Measurements from ENCODE around the gene PODN.

Gene PODN

DNA sequence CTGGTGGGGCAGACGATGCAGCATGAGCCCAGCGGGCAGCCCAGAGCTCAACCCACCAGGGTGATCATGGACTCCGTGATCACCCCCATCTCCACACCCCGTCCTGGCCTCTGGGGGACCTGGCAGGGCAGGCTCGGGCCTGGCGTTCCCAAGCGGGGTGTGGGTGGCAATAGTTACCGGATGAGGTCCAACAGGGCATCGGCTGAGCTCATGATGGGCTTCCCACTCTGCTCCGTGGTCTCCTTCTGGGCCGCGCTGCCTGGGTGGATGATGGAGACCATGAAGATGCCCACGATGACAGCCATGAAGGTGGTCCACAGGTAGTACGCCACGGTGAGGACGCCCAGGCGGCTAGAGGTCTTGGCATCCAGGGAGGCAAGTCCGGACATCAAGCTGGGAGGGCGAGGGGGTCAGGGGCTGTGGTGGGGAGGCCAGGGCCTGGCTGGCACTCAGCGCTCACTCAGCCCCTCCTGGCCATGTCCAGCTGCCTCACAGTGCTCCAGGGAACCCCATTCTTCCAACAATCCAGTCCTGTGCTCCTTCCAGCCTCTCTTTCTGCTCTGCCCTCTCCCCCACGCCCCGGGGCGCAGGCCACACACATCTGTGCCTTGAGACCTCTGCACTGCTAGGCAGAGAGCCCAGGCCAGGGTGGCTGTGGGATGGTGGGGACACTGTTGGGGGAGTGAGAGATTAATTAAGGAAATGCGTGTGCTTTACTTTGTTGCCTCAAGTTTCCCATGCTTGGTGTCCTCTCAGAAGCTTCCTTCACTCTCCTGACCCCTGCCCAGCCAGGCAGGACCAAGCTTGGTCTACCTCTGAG, 52.8 kb downstream of the PODN start:
- no peak overlapping the region for H2BK5ac ChIP-seq (ENCODE audit: low read length)
- no peak overlapping the region for H4K5ac ChIP-seq (ENCODE audit: low read length)
- peak overlapping the region; percentile 51 for H3K56ac ChIP-seq (ENCODE audit: low read length)
- WGBS (ENCODE audit: extremely low coverage, insufficient coverage, low lambda C conversion rate): no CpG with 5 or more reads among the region's 24 CpGs
- H3K4ac ChIP-seq (ENCODE audit: low read depth, low read length): no peak overlapping the region
- no peak for DNase-seq
- H3K4me3 ChIP-seq (ENCODE audit: low read length): no peak overlapping the region
- no peak overlapping the region for H3K27ac ChIP-seq (ENCODE audit: low read depth, low read length)
- H3K79me1 ChIP-seq (ENCODE audit: low read length): no peaks in the 10 kb centered on the region
- no peaks in the 10 kb centered on the region for H3K36me3 ChIP-seq (ENCODE audit: control insufficient read depth, insufficient read depth, low read length)
- no peaks in the 10 kb centered on the region for H3K79me2 ChIP-seq (ENCODE audit: control insufficient read depth, insufficient read depth, low read length)
- no peak overlapping the region for H2BK120ac ChIP-seq (ENCODE audit: low read depth, low read length)
- no peak overlapping the region for H2BK15ac ChIP-seq (replicated peaks; ENCODE audit: low read depth)
- peaks cover 8% of the 10 kb centered on the region for H3K4me1 ChIP-seq (ENCODE audit: control insufficient read depth, low read depth, low read length)
- H3K27me3 ChIP-seq (ENCODE audit: insufficient read depth, low read length, poor library complexity): no peaks in the 10 kb centered on the region
- no peak overlapping the region for H4K8ac ChIP-seq (ENCODE audit: low read depth, low read length)
- no peak overlapping the region for H3K4me2 ChIP-seq (ENCODE audit: low read length)
- H2AK5ac ChIP-seq (ENCODE audit: low read length): no peak overlapping the region
- H3K23ac ChIP-seq (ENCODE audit: low read length): no peak overlapping the region
- no peak overlapping the region for H3K9ac ChIP-seq (ENCODE audit: low read length)
- H3K18ac ChIP-seq (ENCODE audit: low read length): no peak overlapping the region

DNA sequence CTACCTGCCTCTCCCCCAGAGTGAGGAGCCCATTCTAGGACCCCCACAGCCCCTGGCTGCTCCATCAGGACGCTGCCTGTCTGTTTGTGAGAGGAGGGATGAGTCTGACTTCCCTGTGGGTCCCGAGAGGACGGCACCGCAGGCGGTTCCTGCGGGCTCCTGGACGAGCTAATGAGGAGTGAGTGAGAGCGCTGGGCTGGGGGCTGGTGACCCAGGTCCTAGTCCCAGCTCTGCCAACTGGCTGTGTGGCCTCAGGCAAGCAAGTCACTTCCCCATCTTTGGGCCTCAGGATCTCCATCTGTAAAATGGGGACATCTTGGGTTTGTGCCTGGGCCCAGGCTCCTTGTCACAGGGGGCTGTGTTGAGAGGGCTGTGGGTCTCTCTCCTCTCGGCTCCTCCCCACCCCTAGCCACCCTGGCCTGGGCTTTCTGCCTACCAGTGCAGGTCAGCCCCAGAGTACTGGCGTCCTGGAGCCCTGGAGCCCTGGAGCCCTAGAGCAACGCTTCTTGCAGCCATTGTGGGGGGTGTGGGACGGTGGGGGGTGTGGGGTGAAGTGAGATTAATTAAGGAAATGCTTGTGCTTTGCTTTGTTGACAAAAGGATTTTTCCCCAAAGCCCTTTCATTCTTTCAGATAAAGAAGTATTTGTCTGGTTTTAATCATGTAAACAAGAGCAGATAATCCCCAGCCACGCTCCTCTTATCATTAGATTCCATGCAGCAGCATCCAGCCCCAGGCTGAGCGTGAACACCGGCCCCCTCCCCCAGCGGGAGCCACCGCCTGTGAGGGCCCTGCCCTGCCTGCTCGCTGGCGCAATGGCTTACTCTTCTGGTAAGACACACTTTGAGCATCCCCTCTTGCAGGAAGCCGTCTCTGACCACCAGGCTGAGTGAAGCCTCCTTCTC, 53.6 kb downstream of the PODN start:
- Histone ChIP-seq H3K4me2 (ENCODE audit: low read length) (no peak overlapping the region), H3K9ac (ENCODE audit: low read length) (no peak overlapping the region), H3K4me3 (ENCODE audit: low read length) (no peak overlapping the region), H3K56ac (ENCODE audit: low read length) (peak overlapping the region; percentile 27), H3K36me3 (ENCODE audit: control insufficient read depth, insufficient read depth, low read length) (no peaks in the 10 kb centered on the region), H2AK5ac (ENCODE audit: low read length) (no peak overlapping the region), H3K4ac (ENCODE audit: low read depth, low read length) (no peak overlapping the region), H4K8ac (ENCODE audit: low read depth, low read length) (no peak overlapping the region), H2BK15ac (replicated peaks; ENCODE audit: low read depth) (no peak overlapping the region), H2BK5ac (ENCODE audit: low read length) (no peak overlapping the region), H4K5ac (ENCODE audit: low read length) (no peak overlapping the region), H3K79me1 (ENCODE audit: low read length) (no peaks in the 10 kb centered on the region), H3K18ac (ENCODE audit: low read length) (no peak overlapping the region), H3K27ac (ENCODE audit: low read depth, low read length) (no peak overlapping the region), H3K4me1 (ENCODE audit: control insufficient read depth, low read depth, low read length) (peaks cover 10% of the 10 kb centered on the region), H3K79me2 (ENCODE audit: control insufficient read depth, insufficient read depth, low read length) (no peaks in the 10 kb centered on the region), H2BK120ac (ENCODE audit: low read depth, low read length) (no peak overlapping the region), H3K27me3 (ENCODE audit: insufficient read depth, low read length, poor library complexity) (no peaks in the 10 kb centered on the region), H3K23ac (ENCODE audit: low read length) (no peak overlapping the region)
- DNase-seq: peak; percentile 94
- WGBS (ENCODE audit: extremely low coverage, insufficient coverage, low lambda C conversion rate): no CpG with 5 or more reads among the region's 20 CpGs

GRCh38 chr1:53116307-53116810, 54.3 kb downstream of the PODN start:
- no CpG with 5 or more reads among the region's 9 CpGs for WGBS (ENCODE audit: extremely low coverage, insufficient coverage, low lambda C conversion rate)
- Histone ChIP-seq H3K56ac (ENCODE audit: low read length) (peak overlapping the region; percentile 12), H3K27me3 (ENCODE audit: insufficient read depth, low read length, poor library complexity) (no peaks in the 10 kb centered on the region), H4K8ac (ENCODE audit: low read depth, low read length) (no peak overlapping the region), H2AK5ac (ENCODE audit: low read length) (no peak overlapping the region), H2BK120ac (ENCODE audit: low read depth, low read length) (no peak overlapping the region), H4K5ac (ENCODE audit: low read length) (no peak overlapping the region), H3K27ac (ENCODE audit: low read depth, low read length) (no peak overlapping the region), H3K9ac (ENCODE audit: low read length) (no peak overlapping the region), H3K79me1 (ENCODE audit: low read length) (no peaks in the 10 kb centered on the region), H3K4me2 (ENCODE audit: low read length) (no peak overlapping the region), H3K23ac (ENCODE audit: low read length) (no peak overlapping the region), H3K79me2 (ENCODE audit: control insufficient read depth, insufficient read depth, low read length) (no peaks in the 10 kb centered on the region), H3K18ac (ENCODE audit: low read length) (no peak overlapping the region), H2BK15ac (replicated peaks; ENCODE audit: low read depth) (no peak overlapping the region), H3K36me3 (ENCODE audit: control insufficient read depth, insufficient read depth, low read length) (no peaks in the 10 kb centered on the region), H2BK5ac (ENCODE audit: low read length) (no peak overlapping the region), H3K4me1 (ENCODE audit: control insufficient read depth, low read depth, low read length) (peaks cover 10% of the 10 kb centered on the region), H3K4me3 (ENCODE audit: low read length) (no peak overlapping the region), H3K4ac (ENCODE audit: low read depth, low read length) (no peak overlapping the region)
- no peak for DNase-seq

DNA sequence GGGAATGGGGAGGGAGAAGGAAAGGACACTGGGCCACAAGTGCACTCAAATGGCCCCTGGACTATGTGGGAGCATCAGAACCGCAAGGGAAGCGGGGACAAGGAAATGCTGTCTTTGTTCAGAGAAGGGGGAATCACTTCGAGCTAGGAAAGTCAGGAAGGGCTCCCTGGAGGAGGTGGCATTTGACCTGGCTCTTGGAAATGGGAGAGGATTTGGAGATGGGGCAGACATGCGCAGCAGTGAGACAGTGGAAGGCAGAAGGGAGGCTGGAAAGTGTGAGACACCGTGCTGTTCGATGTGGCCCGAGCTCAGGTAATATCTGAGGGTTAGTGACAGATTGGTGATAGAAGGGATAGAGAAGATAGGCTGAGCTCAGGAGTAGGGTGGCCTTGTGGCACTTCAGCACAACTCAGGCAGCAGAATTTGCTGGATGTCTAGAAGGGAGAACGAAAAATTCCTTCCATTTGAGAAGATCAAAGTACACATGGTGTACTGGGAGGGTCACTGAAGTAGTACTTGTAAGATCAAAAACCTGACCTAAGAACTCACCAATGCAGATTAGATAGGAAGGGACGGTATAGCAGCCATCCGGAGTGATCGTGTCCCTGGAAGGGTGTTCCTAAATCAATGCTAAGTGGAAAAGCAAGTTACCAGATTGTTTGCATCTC, 55.1 kb downstream of the PODN start:
- H4K8ac ChIP-seq (ENCODE audit: low read depth, low read length): no peak overlapping the region
- H2BK120ac ChIP-seq (ENCODE audit: low read depth, low read length): no peak overlapping the region
- H3K4me3 ChIP-seq (ENCODE audit: low read length): no peak overlapping the region
- H3K79me1 ChIP-seq (ENCODE audit: low read length): no peaks in the 10 kb centered on the region
- DNase-seq: no peak
- no peak overlapping the region for H2AK5ac ChIP-seq (ENCODE audit: low read length)
- H3K56ac ChIP-seq (ENCODE audit: low read length): no peak overlapping the region
- no peak overlapping the region for H4K5ac ChIP-seq (ENCODE audit: low read length)
- H3K18ac ChIP-seq (ENCODE audit: low read length): no peak overlapping the region
- H3K27me3 ChIP-seq (ENCODE audit: insufficient read depth, low read length, poor library complexity): no peaks in the 10 kb centered on the region
- no CpG with 5 or more reads among the region's 11 CpGs for WGBS (ENCODE audit: extremely low coverage, insufficient coverage, low lambda C conversion rate)
- peaks cover 10% of the 10 kb centered on the region for H3K4me1 ChIP-seq (ENCODE audit: control insufficient read depth, low read depth, low read length)
- no peaks in the 10 kb centered on the region for H3K36me3 ChIP-seq (ENCODE audit: control insufficient read depth, insufficient read depth, low read length)
- H3K4ac ChIP-seq (ENCODE audit: low read depth, low read length): no peak overlapping the region
- no peak overlapping the region for H3K27ac ChIP-seq (ENCODE audit: low read depth, low read length)
- H3K79me2 ChIP-seq (ENCODE audit: control insufficient read depth, insufficient read depth, low read length): no peaks in the 10 kb centered on the region
- H2BK5ac ChIP-seq (ENCODE audit: low read length): no peak overlapping the region
- no peak overlapping the region for H3K9ac ChIP-seq (ENCODE audit: low read length)
- no peak overlapping the region for H3K4me2 ChIP-seq (ENCODE audit: low read length)
- no peak overlapping the region for H3K23ac ChIP-seq (ENCODE audit: low read length)
- H2BK15ac ChIP-seq (replicated peaks; ENCODE audit: low read depth): no peak overlapping the region

DNA sequence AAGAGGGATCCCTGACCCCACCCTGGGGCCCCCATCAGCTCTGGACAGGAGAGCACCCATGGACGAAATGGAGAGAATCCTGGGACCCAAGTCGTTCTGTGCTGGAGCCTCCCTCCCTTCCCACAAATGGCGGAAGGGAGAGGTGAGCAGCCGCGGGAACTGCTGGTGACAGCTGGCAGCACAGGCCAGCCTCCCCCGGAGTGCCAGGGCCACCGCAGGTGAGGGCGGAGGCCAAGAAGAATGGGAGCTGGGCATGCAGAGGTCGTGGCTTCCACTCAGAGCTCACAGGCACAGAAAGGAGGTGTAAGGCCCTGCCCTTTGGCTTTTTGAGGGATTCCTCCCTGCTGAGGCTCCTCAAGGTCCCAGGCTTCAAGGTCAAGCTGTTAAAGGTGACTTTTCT, 55.8 kb downstream of the PODN start:
- no peaks in the 10 kb centered on the region for H3K79me1 ChIP-seq (ENCODE audit: low read length)
- H2BK5ac ChIP-seq (ENCODE audit: low read length): no peak overlapping the region
- H3K23ac ChIP-seq (ENCODE audit: low read length): no peak overlapping the region
- no peak overlapping the region for H2BK15ac ChIP-seq (replicated peaks; ENCODE audit: low read depth)
- H3K27ac ChIP-seq (ENCODE audit: low read depth, low read length): no peak overlapping the region
- H3K4me1 ChIP-seq (ENCODE audit: control insufficient read depth, low read depth, low read length): peaks cover 10% of the 10 kb centered on the region
- no peak for DNase-seq
- H3K4me2 ChIP-seq (ENCODE audit: low read length): no peak overlapping the region
- no peak overlapping the region for H4K8ac ChIP-seq (ENCODE audit: low read depth, low read length)
- H3K56ac ChIP-seq (ENCODE audit: low read length): no peak overlapping the region
- H3K79me2 ChIP-seq (ENCODE audit: control insufficient read depth, insufficient read depth, low read length): no peaks in the 10 kb centered on the region
- WGBS (ENCODE audit: extremely low coverage, insufficient coverage, low lambda C conversion rate): no CpG with 5 or more reads among the region's 9 CpGs
- no peak overlapping the region for H3K18ac ChIP-seq (ENCODE audit: low read length)
- no peaks in the 10 kb centered on the region for H3K27me3 ChIP-seq (ENCODE audit: insufficient read depth, low read length, poor library complexity)
- no peak overlapping the region for H3K4me3 ChIP-seq (ENCODE audit: low read length)
- H2BK120ac ChIP-seq (ENCODE audit: low read depth, low read length): no peak overlapping the region
- no peak overlapping the region for H3K9ac ChIP-seq (ENCODE audit: low read length)
- H3K4ac ChIP-seq (ENCODE audit: low read depth, low read length): no peak overlapping the region
- no peak overlapping the region for H4K5ac ChIP-seq (ENCODE audit: low read length)
- H2AK5ac ChIP-seq (ENCODE audit: low read length): no peak overlapping the region
- H3K36me3 ChIP-seq (ENCODE audit: control insufficient read depth, insufficient read depth, low read length): no peaks in the 10 kb centered on the region
